Measurements from ENCODE around the gene CXCL1.
A peak's percentile ranks its signal among the peaks of the same experiment; 100 is the strongest.

The CXCL1 gene

GRCh38 chr4:73853246-73853704 lies 15.9 kb upstream of the CXCL1 start, which contains the start of gene PF4V1:
PF4V1 (plus strand) TSS chr4:73853296; CDS start chr4:73853363, 67 bp downstream.
- no peak within 1 kb of the TSS for H3K4me3 ChIP-seq (replicated peaks; ENCODE audit: low read depth, low read length)
- TF ChIP-seq CTCF (IDR thresholded peaks at IDR 0.05; ENCODE audit: insufficient read depth, low read length, poor library complexity, severe bottlenecking): no peak
- H3K36me3 ChIP-seq (ENCODE audit: control insufficient read depth, insufficient read depth, low read length): no peaks in the 10 kb centered on the region
- no peaks in the 10 kb centered on the region for H3K27me3 ChIP-seq (replicated peaks; ENCODE audit: control insufficient read depth, insufficient read depth, low read length)
- DNase-seq (ENCODE audit: extremely low read depth, insufficient read length): peak; percentile 6

- no peak for TF ChIP-seq CTCF (IDR thresholded peaks at IDR 0.05; ENCODE audit: insufficient read depth, low read length, poor library complexity, severe bottlenecking)
These were observed 15.3 kb upstream of the CXCL1 start for GRCh38 chr4:73853718-73854473.

GRCh38 chr4:73855406-73855805 lies 13.8 kb upstream of the CXCL1 start:
- no peaks in the 10 kb centered on the region for H3K36me3 ChIP-seq (ENCODE audit: control insufficient read depth, insufficient read depth, low read length)
- H3K4me3 ChIP-seq (replicated peaks; ENCODE audit: low read depth, low read length): no peak overlapping the region
- H3K27me3 ChIP-seq (replicated peaks; ENCODE audit: control insufficient read depth, insufficient read depth, low read length): no peaks in the 10 kb centered on the region
- no peak for TF ChIP-seq CTCF (IDR thresholded peaks at IDR 0.05; ENCODE audit: insufficient read depth, low read length, poor library complexity, severe bottlenecking)
- no peak for DNase-seq (ENCODE audit: extremely low read depth, insufficient read length)

More at GRCh38 chr4:73853718-73854473, 15.3 kb upstream of the CXCL1 start:
- no peaks in the 10 kb centered on the region for H3K36me3 ChIP-seq (ENCODE audit: control insufficient read depth, insufficient read depth, low read length)
- no peaks in the 10 kb centered on the region for H3K27me3 ChIP-seq (replicated peaks; ENCODE audit: control insufficient read depth, insufficient read depth, low read length)
- no peak overlapping the region for H3K4me3 ChIP-seq (replicated peaks; ENCODE audit: low read depth, low read length)
- no peak for DNase-seq (ENCODE audit: extremely low read depth, insufficient read length)

- Histone ChIP-seq H3K4me3 (replicated peaks; ENCODE audit: low read depth, low read length) (no peak overlapping the region), H3K27me3 (replicated peaks; ENCODE audit: control insufficient read depth, insufficient read depth, low read length) (no peaks in the 10 kb centered on the region), H3K36me3 (ENCODE audit: control insufficient read depth, insufficient read depth, low read length) (no peaks in the 10 kb centered on the region)
- no peak for DNase-seq (ENCODE audit: extremely low read depth, insufficient read length)
- no peak for TF ChIP-seq CTCF (IDR thresholded peaks at IDR 0.05; ENCODE audit: insufficient read depth, low read length, poor library complexity, severe bottlenecking)
These were observed 12.7 kb upstream of the CXCL1 start for GRCh38 chr4:73856518-73856917.

GRCh38 chr4:73859614-73860088 lies 9.5 kb upstream of the CXCL1 start:
- Histone ChIP-seq H3K27me3 (replicated peaks; ENCODE audit: control insufficient read depth, insufficient read depth, low read length) (no peaks in the 10 kb centered on the region), H3K4me3 (replicated peaks; ENCODE audit: low read depth, low read length) (no peak overlapping the region), H3K36me3 (ENCODE audit: control insufficient read depth, insufficient read depth, low read length) (no peaks in the 10 kb centered on the region)
- no peak for TF ChIP-seq CTCF (IDR thresholded peaks at IDR 0.05; ENCODE audit: insufficient read depth, low read length, poor library complexity, severe bottlenecking)
- no peak for DNase-seq (ENCODE audit: extremely low read depth, insufficient read length)
